T-helper 2 cell treated with Interferon-gamma antibody and Interleukin-4, amounts not matched to agents 5 μg/mL and 100 μg/mL, for 36 hours (primary cell): ENCODE results near the gene ATM.

ENCODE experiments used
- DNase-seq: peaks from one replicate; pipeline ENCODE4 v3.0.0; 2021; ENCODE audit warnings: low spot score
- H3K27ac Mint-ChIP-seq: one replicate; pipeline ENCODE4 v1.8.0; 2021; ENCODE audit warnings: mild to moderate bottlenecking, mixed read lengths
- H3K27me3 Mint-ChIP-seq: one replicate; pipeline ENCODE4 v1.8.0; 2021; ENCODE audit warnings: low read depth, mixed read lengths
- H3K36me3 Mint-ChIP-seq: one replicate; pipeline ENCODE4 v1.8.0; 2021; ENCODE audit warnings: low read depth, mixed read lengths
- H3K4me1 Mint-ChIP-seq: one replicate; pipeline ENCODE4 v1.8.0; 2021; ENCODE audit warnings: low read depth, mixed read lengths
- H3K4me3 Mint-ChIP-seq: one replicate; pipeline ENCODE4 v1.8.0; 2022; ENCODE audit warnings: mild to moderate bottlenecking, moderate library complexity, mixed read lengths
- H3K9me3 Mint-ChIP-seq: one replicate; pipeline ENCODE4 v1.8.0; 2021; ENCODE audit warnings: mixed read lengths

Gene ATM

DNA sequence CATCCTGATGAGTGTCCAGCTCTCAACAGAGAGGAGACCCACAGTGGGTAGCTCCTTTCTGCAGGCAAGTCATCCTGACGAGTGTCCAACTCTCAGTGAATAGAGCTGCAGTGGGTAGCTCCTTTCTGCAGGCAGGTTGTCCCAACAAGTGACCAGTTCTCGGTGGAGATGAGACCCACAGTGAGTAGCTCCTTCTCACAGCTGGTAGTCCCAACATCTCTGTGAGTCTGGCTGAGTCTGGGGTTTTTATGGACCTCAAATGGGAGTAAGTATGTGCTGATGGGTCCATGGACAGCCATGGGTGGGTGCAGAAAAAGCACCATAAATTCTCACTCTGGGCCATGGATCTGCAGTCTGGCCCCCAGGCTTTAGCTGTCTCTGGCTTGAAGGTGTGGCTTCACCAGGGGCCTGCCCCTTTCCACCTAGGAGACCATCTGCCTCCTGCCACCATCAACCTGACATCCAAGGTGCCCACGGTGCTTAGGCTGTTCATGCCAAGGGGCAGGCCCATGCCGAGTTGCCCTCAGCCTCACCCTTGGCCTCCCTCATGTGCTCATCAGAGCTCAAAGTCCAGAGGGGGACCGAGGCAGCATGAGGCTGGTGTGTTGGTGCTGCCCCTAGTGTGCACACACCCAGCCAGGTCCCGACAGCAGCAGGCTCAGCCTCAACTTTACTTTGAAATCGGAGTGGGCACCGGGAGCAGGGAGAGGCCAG is 15.7 kb upstream of the ATM start:
- H3K4me3 Mint-ChIP-seq: no peak overlapping the region
- H3K9me3 Mint-ChIP-seq: peaks cover 47% of the 10 kb centered on the region
- H3K4me1 Mint-ChIP-seq: no peaks in the 10 kb centered on the region
- H3K27ac Mint-ChIP-seq: no peak overlapping the region
- DNase-seq: no peak
- H3K36me3 Mint-ChIP-seq: peaks cover 94% of the 10 kb centered on the region
- H3K27me3 Mint-ChIP-seq: no peaks in the 10 kb centered on the region

DNA sequence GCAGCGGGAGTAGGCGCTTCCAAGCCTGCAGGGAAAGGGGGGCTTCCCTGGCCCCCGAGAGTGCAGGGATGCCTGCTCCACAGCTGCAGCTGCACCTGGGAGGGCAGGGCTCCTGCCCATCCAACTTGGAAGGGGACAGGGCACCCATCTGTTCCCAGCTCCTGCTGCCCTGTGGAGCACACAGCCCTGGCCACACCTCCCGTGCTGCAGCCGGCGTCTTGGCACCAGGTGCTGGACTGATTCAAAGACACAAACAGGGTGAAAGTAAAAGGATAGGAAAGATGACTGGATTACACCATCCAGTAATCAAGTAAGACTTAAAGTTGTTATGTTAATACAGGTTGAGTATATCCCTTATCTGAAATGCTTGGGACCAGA is 15.2 kb upstream of the ATM start:
- DNase-seq: no peak
- H3K9me3 Mint-ChIP-seq: peaks cover 47% of the 10 kb centered on the region
- H3K36me3 Mint-ChIP-seq: peaks cover 96% of the 10 kb centered on the region
- no peaks in the 10 kb centered on the region for H3K4me1 Mint-ChIP-seq
- H3K4me3 Mint-ChIP-seq: no peak overlapping the region
- H3K27me3 Mint-ChIP-seq: no peaks in the 10 kb centered on the region
- no peak overlapping the region for H3K27ac Mint-ChIP-seq

DNA sequence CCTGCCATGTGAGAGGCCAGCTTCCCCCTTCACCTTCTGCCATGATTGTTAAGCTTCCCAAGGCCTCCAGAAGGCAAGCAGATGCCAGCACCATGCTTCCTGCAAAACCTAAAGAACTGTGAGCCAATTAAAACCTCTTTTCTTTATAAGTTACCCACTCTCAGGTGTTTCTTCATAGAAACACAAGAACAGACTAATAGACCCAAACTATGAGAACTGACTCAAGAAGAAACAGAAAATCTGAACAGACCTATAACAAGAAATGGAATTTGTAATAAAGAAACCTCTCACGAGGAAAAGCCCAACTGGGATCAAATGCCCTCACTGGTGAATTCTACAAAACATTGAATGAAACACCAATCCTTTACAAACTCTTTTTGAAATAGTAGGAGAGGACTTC is 12.4 kb upstream of the ATM start:
- Mint-ChIP-seq H3K4me1 (peaks cover 5% of the 10 kb centered on the region), H3K9me3 (peaks cover 32% of the 10 kb centered on the region), H3K36me3 (peaks cover 89% of the 10 kb centered on the region), H3K4me3 (no peak overlapping the region), H3K27ac (no peak overlapping the region), H3K27me3 (no peaks in the 10 kb centered on the region)
- DNase-seq: no peak

DNA sequence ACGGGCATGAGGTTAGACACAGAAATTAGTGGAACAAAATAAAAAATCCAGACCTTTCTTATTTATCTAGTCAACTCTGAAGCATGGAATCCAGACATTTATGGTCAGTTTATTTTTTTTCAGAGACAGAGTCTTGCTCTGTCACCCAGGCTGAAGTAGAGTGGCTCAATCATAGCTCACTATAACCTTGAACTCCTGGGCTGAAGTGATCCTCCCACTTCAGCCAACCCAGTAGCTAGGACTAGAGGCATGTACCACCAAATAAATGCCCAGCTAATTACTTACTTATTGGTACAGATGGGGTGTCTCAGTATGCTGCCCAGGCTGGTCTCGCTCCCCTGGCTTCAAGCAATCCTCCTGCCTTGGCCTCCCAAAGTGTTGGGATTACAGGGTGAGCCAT is 9.1 kb upstream of the ATM start:
- Mint-ChIP-seq H3K4me3 (no peak overlapping the region), H3K27me3 (no peaks in the 10 kb centered on the region), H3K36me3 (peaks cover 71% of the 10 kb centered on the region), H3K27ac (no peak overlapping the region), H3K9me3 (peaks cover 9% of the 10 kb centered on the region), H3K4me1 (peaks cover 26% of the 10 kb centered on the region)
- DNase-seq: no peak

DNA sequence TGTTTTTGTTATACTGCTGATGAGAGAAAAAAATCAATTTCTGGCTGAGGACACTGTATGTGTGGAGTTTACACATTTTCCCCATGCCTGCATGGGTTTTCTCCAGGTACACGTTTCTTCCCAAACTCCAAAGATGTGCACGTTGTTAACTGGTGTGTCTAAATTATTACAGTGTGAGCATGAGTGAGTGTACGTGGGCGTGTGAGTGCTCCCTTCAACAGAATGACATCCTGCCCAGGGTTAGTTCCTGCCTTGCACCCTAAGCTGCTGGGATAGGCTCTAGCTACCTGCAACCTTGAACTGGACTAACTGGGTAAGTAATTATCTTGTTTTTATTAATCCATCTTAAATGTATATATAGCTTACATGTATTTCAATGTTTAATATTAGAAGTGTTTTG is 5.9 kb upstream of the ATM start:
- Mint-ChIP-seq H3K27ac (no peak overlapping the region), H3K9me3 (no peaks in the 10 kb centered on the region), H3K4me1 (peaks cover 45% of the 10 kb centered on the region), H3K4me3 (no peak overlapping the region), H3K36me3 (peaks cover 60% of the 10 kb centered on the region), H3K27me3 (no peaks in the 10 kb centered on the region)
- DNase-seq: no peak

DNA sequence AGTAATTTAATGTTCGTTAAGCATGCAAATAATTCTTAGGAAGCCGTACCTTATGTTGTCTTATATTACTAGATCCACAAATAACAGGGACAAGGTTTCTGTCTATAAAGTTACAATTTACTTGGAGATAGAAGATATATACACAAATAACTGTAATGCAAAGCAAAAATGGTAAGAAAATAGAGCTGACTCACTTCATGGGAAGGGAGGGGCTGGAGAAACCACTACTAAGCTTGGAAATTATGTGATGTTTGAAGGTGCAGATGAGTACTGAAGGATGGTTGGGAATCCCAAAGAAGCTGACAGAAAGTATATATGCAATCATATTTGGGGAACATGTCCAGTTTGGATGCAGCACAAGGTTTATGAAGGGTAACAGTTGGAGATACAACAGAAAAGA is 4.4 kb upstream of the ATM start:
- Mint-ChIP-seq H3K27me3 (no peaks in the 10 kb centered on the region), H3K36me3 (peaks cover 47% of the 10 kb centered on the region), H3K4me1 (peaks cover 45% of the 10 kb centered on the region), H3K4me3 (peak overlapping the region; percentile 3), H3K27ac (peak overlapping the region; percentile 22), H3K9me3 (no peaks in the 10 kb centered on the region)
- DNase-seq: no peak

DNA sequence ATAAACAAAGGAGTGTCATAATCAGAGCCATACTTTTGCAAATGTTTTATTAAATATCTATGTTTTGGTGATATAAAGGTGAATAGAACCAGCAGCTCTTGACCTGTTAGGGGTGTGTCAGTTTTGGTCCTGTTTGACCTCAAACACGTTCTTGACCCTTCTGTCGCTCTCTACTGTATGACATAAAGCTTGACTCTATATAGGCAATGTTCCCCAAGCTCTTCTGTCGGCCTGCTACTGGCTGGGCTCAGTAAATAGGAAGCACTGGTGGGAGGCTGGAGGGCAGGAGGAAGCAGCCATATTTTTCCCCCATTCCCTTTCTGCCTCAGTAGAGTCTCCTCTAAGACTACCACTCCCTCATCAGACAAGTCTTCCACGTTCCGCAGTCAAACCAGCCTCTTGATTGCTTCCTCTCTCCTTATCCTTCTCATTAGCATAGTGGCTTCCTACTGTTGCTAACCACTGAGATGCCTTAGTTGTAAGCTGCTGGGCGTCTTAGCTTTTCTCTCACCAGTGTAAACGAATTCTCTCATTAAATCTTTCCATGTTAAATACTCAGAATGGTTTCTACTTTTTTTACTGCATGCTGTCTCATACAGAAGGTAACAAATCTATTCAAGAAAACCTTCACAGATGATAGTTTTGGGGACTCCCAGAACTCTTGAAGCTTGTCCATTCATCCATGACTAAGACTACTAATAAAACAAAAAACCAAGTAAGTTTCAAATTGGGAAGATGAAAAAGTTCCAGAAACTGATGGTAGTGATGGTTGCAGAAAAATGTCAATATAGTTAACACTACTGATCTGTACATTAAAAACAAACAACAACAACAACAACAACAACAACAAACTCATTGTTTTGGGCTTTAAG is 3.7 kb upstream of the ATM start:
- H3K9me3 Mint-ChIP-seq: no peaks in the 10 kb centered on the region
- peaks cover 41% of the 10 kb centered on the region for H3K36me3 Mint-ChIP-seq
- no peaks in the 10 kb centered on the region for H3K27me3 Mint-ChIP-seq
- peaks cover 44% of the 10 kb centered on the region for H3K4me1 Mint-ChIP-seq
- no peak for DNase-seq
- no peak overlapping the region for H3K27ac Mint-ChIP-seq
- H3K4me3 Mint-ChIP-seq: no peak overlapping the region

DNA sequence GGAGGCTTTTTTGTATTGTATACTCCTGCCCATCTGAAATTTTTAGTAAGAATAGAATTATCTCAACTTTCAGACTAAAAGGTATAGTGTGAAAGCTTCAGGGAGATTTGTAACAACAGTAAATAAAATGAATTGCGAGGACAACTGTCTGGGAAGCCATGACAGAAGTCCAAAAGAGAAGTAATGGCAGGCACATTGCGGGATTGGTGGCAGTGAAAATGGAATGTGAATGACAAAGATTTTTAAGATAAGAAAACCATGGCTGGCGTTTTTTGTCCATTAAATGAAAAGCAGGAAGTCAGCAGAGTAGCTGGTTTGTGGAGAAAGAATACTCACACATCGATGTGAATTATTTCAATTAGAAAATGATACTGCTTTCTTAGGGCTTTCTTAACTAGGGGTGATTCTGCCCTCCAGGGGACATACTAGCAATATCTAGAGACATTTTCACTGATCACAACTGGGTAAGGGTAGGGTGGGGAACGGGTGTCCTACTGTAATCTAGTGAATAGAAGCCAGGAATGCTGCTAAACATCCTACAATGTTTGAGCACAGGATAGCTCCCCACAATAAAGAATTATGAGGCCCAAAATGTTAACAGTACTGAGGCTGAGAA is 2.0 kb upstream of the ATM start:
- peaks cover 40% of the 10 kb centered on the region for H3K36me3 Mint-ChIP-seq
- no peak overlapping the region for H3K4me3 Mint-ChIP-seq
- H3K9me3 Mint-ChIP-seq: no peaks in the 10 kb centered on the region
- DNase-seq: no peak
- no peak overlapping the region for H3K27ac Mint-ChIP-seq
- H3K4me1 Mint-ChIP-seq: peaks cover 48% of the 10 kb centered on the region
- no peaks in the 10 kb centered on the region for H3K27me3 Mint-ChIP-seq

DNA sequence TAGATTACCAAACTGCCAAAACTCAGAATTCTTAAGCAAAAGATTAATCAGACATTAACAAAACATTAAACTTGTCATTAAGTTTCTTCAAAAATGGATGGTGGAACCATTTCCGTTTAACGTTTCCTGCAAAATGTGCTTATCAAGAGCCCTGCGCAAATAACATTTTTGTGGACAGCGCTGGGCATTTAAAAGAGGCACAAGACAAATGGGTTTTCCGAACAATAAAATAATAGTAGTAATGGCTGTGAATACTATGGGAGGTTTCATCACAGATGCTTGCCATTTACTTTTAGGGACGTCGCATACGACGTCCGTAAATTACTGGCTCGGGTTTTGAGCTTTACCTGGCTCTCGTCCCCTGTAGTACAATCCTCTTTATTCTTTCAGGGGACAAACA is 1.5 kb upstream of the ATM start:
- H3K27me3 Mint-ChIP-seq: no peaks in the 10 kb centered on the region
- no peak for DNase-seq

DNA sequence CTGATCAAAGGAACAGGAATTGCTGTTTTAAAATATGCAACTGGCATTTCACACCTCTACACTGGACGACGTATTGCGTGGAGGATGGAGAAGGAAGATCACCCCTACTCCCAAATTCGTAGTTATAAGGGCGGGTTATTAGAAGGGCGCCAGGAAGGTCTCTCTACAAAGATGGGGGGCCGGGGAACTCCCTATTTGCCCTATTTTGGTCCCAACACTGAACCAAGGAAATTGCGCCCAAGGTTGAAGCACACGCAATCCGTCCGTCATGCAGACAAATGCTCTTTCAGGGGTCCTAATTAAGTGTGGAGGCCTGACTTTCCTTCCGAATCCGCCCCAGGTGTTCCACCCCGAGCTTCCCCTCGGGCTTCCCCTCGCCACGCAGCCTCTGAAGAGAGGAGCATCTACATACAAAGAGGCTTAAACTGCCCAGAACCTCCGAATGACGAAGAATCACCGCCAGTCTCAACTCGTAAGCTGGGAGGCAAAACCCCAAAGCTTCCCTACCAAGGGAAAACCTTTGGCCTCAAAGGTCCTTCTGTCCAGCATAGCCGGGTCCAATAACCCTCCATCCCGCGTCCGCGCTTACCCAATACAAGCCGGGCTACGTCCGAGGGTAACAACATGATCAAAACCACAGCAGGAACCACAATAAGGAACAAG is 825 bp upstream of the ATM start:
- Mint-ChIP-seq H3K27ac (no peak overlapping the region), H3K9me3 (no peaks in the 10 kb centered on the region), H3K27me3 (no peaks in the 10 kb centered on the region), H3K36me3 (peaks cover 39% of the 10 kb centered on the region), H3K4me3 (no peak overlapping the region), H3K4me1 (peaks cover 47% of the 10 kb centered on the region)
- DNase-seq: no peak

More for the DNA sequence above, 1.5 kb upstream of the ATM start:
- Mint-ChIP-seq H3K36me3 (peaks cover 37% of the 10 kb centered on the region), H3K4me1 (peaks cover 48% of the 10 kb centered on the region), H3K4me3 (no peak overlapping the region), H3K27ac (no peak overlapping the region), H3K9me3 (no peaks in the 10 kb centered on the region)

DNA sequence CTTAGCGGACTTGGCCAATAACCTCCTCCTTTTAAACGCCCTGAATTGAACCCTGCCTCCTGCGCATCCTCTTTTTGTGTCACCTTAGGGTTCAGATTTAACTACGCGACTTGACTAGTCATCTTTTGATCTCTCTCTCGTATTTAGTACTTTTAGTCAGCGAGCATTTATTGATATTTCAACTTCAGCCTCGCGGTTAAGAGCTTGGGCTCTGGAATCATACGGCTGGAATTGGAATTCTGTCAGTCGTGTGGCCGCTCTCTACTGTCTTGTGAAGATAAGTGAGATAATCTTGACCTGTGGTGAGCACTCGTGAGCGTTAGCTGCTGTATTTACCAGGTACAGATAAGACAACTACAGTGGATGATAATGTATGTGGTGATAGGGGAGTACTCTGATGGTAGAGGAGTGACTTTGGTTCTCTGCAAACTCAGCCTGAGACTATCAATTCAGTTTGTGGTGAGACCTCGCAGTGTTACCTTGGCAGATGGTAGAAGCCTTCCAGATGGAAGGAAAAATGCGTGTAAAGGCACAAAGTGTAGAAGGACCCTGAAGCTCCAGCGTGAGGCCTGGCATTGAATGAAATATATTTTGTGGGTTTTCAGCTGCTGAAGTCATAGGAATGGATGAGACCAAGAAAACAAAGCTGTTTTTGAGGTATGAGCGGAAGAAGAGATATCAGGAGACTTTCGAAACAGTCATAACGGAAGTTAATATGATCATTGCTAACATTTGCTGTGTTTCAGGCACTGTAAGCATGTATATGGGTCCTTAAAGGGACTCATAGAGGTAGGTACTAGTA is 682 bp downstream of the ATM start:
- H3K9me3 Mint-ChIP-seq: no peaks in the 10 kb centered on the region
- peaks cover 41% of the 10 kb centered on the region for H3K36me3 Mint-ChIP-seq
- peak; percentile 51 for DNase-seq
- H3K27me3 Mint-ChIP-seq: no peaks in the 10 kb centered on the region
- peaks cover 45% of the 10 kb centered on the region for H3K4me1 Mint-ChIP-seq
- H3K27ac Mint-ChIP-seq: no peak overlapping the region
- no peak overlapping the region for H3K4me3 Mint-ChIP-seq

DNA sequence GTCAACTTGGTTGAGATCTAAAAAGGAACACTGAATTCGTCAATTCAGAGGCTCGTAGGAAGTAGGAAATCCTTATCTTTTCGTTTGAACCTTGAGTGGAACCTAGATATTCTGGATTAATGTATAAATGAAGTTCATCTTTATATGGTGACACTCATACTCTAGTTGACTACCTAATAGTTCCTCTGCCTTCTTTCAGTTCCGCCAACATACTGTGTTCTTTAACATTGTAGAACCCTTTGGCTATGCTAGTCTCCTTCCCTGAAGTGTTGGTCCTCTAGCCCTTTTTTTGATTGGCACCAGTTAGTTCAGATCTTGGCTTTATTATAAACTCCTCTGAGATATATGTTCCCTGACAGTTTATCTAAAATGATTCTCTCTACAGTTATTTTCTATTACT is 1.5 kb downstream of the ATM start:
- no peak overlapping the region for H3K27ac Mint-ChIP-seq
- peaks cover 44% of the 10 kb centered on the region for H3K36me3 Mint-ChIP-seq
- H3K4me1 Mint-ChIP-seq: peaks cover 41% of the 10 kb centered on the region

More for the DNA sequence above, 1.5 kb downstream of the ATM start:
- no peaks in the 10 kb centered on the region for H3K27me3 Mint-ChIP-seq
- H3K9me3 Mint-ChIP-seq: no peaks in the 10 kb centered on the region
- H3K4me3 Mint-ChIP-seq: no peak overlapping the region
- DNase-seq: no peak
